CD4-positive, CD25-positive, alpha-beta regulatory T cell (primary cell): ENCODE measurements around the gene C5orf52. TPM values are rescaled to one million over a fixed set of nuclear protein-coding genes. Genes with fewer than 3 reads are reported as not detected.
"Not testable (repeated sequence)": the region's sequence is repeated elsewhere in the genome, so short reads cannot be mapped to it uniquely, and the experiment has no call there.

ENCODE experiments used
- ATAC-seq, 2 donors: fragments of 150-1000 bp; cut with Tn5 transposase; one replicate each; pipeline ENCODE4 v1.10.0; 2021; ENCODE audit warnings: low read depth in 2 of 2, moderate number of reproducible peaks in 2 of 2, moderate library complexity in 1 of 2
- DNase-seq, 3 donors: peaks; one replicate each; pipeline versions ENCODE4 v3.0.0 to v3.0.0-alpha.2; 2012 to 2022; ENCODE audit warnings: mixed read lengths in 1 of 3
- H3K27ac ChIP-seq: one replicate; pipeline ENCODE4 v1.7.0; 2013; ENCODE audit warnings: mild to moderate bottlenecking, low read length; ENCODE audit not compliant: insufficient read depth, poor library complexity, severe bottlenecking
- H3K27me3 ChIP-seq: one replicate; pipeline ENCODE4 v1.7.0; 2013; ENCODE audit warnings: low read length; ENCODE audit not compliant: control insufficient read depth, insufficient read depth
- H3K36me3 ChIP-seq: one replicate; pipeline ENCODE4 v1.7.0; 2013; ENCODE audit warnings: mild to moderate bottlenecking, low read length, moderate library complexity; ENCODE audit not compliant: control insufficient read depth, insufficient read depth
- H3K4me1 ChIP-seq: 2 replicates; pipeline ENCODE4 v1.7.0; 2013; ENCODE audit warnings: mild to moderate bottlenecking, low read length; ENCODE audit not compliant: insufficient read depth, control insufficient read depth, poor library complexity, severe bottlenecking
- H3K4me3 ChIP-seq: one replicate; pipeline ENCODE4 v1.7.0; 2013; ENCODE audit warnings: low read depth, mild to moderate bottlenecking, low read length, moderate library complexity
- H3K9me3 ChIP-seq, 2 experiments: 1 replicate in 1 of 2; 2 replicates in 1 of 2; pipeline ENCODE4 v1.7.0; 2013; ENCODE audit warnings: low read length in 2 of 2, mild to moderate bottlenecking in 1 of 2, moderate library complexity in 1 of 2; ENCODE audit not compliant: control insufficient read depth in 2 of 2
- H3K27ac Mint-ChIP-seq, 3 donors: one replicate each; pipeline ENCODE4 v1.8.0; 2020 to 2022; ENCODE audit warnings: mild to moderate bottlenecking in 3 of 3, mixed read lengths in 3 of 3, moderate library complexity in 2 of 3
- H3K27me3 Mint-ChIP-seq: one replicate; pipeline ENCODE4 v1.8.0; 2022; ENCODE audit warnings: mild to moderate bottlenecking, mixed read lengths
- H3K36me3 Mint-ChIP-seq: one replicate; pipeline ENCODE4 v1.8.0; 2020; ENCODE audit warnings: mixed read lengths
- H3K4me1 Mint-ChIP-seq, 4 donors: one replicate each; pipeline ENCODE4 v1.8.0; 2020 to 2022; ENCODE audit warnings: mixed read lengths in 4 of 4, mild to moderate bottlenecking in 1 of 4
- H3K4me3 Mint-ChIP-seq, 4 donors: one replicate each; pipeline ENCODE4 v1.8.0; 2020 to 2022; ENCODE audit warnings: mild to moderate bottlenecking in 4 of 4, mixed read lengths in 4 of 4, moderate library complexity in 3 of 4
- H3K9me3 Mint-ChIP-seq, 7 donors: one replicate each; pipeline ENCODE4 v1.8.0; 2020 to 2022; ENCODE audit warnings: mixed read lengths in 7 of 7, mild to moderate bottlenecking in 3 of 7, moderate library complexity in 2 of 7
- polyA plus RNA-seq, 4 donors: library from polyadenylated mRNA; unstranded; fragments of 300-500 nt; fragmentation: Illumina TruSeq; gene quantifications; one replicate each; pipeline ENCODE4 v1.2.3, GENCODE V29; 2021
- total RNA-seq: library from RNA; stranded (reverse); gene quantifications from one replicate; pipeline ENCODE4 v1.2.3, GENCODE V29; 2022

Gene C5orf52
- total and polyA plus RNA-seq, 5 donors from 2014 or later: not detected

DNA sequence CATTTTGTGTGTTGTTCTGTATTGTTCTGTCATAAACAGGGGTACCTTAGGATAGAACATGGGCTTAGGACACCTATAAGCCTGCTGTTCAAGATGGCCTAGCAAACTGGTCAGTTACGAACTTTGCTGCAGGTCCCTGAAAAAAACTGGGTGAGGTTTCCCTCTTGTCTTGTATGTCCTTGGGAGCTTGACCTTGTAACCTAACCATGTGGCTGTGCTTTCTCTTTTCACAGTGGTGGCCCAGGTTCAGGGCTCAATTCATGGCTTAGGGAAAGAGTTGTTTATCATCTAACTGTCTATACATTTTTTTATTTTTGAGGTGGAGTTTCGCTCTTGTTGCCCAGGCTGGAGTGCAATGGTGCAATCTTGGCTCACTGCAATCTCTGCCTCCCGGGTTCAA lies 24.8 kb downstream of the C5orf52 start:
- H3K4me1 Mint-ChIP-seq, H3K36me3 Mint-ChIP-seq, H3K27me3 ChIP-seq, DNase-seq, H3K4me3 ChIP-seq, H3K27me3 Mint-ChIP-seq, H3K27ac Mint-ChIP-seq, H3K4me1 ChIP-seq, ATAC-seq, H3K4me3 Mint-ChIP-seq, H3K36me3 ChIP-seq, H3K27ac ChIP-seq: not testable (repeated sequence)
- H3K9me3 Mint-ChIP-seq: peaks cover 0 to 14% (median 4%) of the 10 kb centered on the region in 7 donors
- H3K9me3 ChIP-seq: peaks cover 12 to 13% of the 10 kb centered on the region in 2 experiments

DNA sequence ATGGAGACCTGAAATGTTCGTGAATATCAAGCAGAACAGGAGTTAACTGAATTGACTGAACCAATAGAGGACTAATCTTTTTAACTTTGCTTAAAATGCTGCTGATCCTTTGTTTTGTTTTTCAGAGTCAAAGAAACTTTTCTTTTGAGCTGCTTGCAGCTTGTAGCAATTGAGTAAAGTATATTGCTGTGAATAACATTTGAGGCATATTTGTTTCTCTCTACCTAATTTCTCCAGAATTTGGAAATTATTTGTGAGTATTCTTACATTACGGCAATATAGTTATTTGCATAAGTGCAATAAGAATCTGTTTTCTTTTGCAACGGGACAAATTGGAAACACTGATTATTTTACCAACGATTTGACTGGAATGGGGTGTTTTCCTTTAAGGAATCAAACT lies 27.3 kb downstream of the C5orf52 start:
- H3K4me3 Mint-ChIP-seq: not testable (repeated sequence)

DNA sequence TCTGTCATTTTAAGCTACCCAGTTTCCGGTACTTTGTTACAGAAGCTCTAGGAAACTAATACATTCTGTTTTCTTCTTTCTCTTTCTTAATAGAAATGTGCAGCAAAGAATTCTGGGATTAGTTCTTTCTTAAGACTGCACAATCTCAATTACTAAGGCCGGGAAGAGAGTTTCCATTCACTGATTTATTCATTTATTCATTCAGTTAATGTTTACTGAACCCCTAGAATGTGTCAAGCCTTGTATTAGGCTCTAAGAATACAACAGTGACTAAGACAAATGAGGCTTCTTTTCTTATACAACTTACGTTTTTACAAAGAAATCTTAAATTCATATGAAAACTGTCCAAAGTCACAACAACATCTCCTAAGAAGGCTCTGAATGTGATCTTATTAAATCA lies 32.4 kb downstream of the C5orf52 start:
- Mint-ChIP-seq H3K4me1 (no peaks in the 10 kb centered on the region), H3K4me3 (no peak overlapping the region), H3K27ac (no peak overlapping the region), H3K9me3 (peaks cover 0 to 5% (median 2%) of the 10 kb centered on the region in 7 donors), H3K27me3 (peaks cover 5% of the 10 kb centered on the region), H3K36me3 (no peaks in the 10 kb centered on the region)
- Histone ChIP-seq H3K27ac (no peak overlapping the region), H3K4me3 (no peak overlapping the region), H3K4me1 (no peaks in the 10 kb centered on the region), H3K27me3 (no peaks in the 10 kb centered on the region), H3K9me3 (peaks cover 3 to 5% of the 10 kb centered on the region in 2 experiments), H3K36me3 (no peaks in the 10 kb centered on the region)
- DNase-seq: no peak
- no peak for ATAC-seq

More for the DNA sequence above, 27.3 kb downstream of the C5orf52 start:
- H3K4me1 ChIP-seq, DNase-seq, H3K27me3 ChIP-seq, H3K27me3 Mint-ChIP-seq, H3K4me3 ChIP-seq, H3K36me3 ChIP-seq, H3K27ac ChIP-seq, ATAC-seq, H3K4me1 Mint-ChIP-seq, H3K27ac Mint-ChIP-seq, H3K36me3 Mint-ChIP-seq: not testable (repeated sequence)
- peaks cover 12 to 15% of the 10 kb centered on the region in 2 experiments for H3K9me3 ChIP-seq
- peaks cover 0 to 18% (median 6%) of the 10 kb centered on the region in 7 donors for H3K9me3 Mint-ChIP-seq

- Histone ChIP-seq H3K27me3 (no peaks in the 10 kb centered on the region), H3K4me3 (no peak overlapping the region), H3K36me3 (no peaks in the 10 kb centered on the region), H3K4me1 (no peaks in the 10 kb centered on the region), H3K9me3 (no peaks in the 10 kb centered on the region), H3K27ac (no peak overlapping the region)
- Mint-ChIP-seq H3K9me3 (peaks cover 0 to 2% (median 0%) of the 10 kb centered on the region in 7 donors), H3K4me1 (peaks cover 0 to 4% (median 0%) of the 10 kb centered on the region in 4 donors), H3K4me3 (no peak overlapping the region), H3K36me3 (no peaks in the 10 kb centered on the region), H3K27ac (no peak overlapping the region), H3K27me3 (peaks cover 5% of the 10 kb centered on the region)
- DNase-seq: no peak
- no peak for ATAC-seq
Measured at GRCh38 chr5:157708866-157709265, 37.5 kb downstream of the C5orf52 start.

- Mint-ChIP-seq H3K4me1 (peaks cover 0 to 4% (median 0%) of the 10 kb centered on the region in 4 donors), H3K4me3 (no peak overlapping the region), H3K27me3 (peaks cover 5% of the 10 kb centered on the region), H3K27ac (no peak overlapping the region), H3K9me3 (peaks cover 0 to 2% (median 0%) of the 10 kb centered on the region in 7 donors), H3K36me3 (no peaks in the 10 kb centered on the region)
- no peaks in the 10 kb centered on the region for H3K36me3 ChIP-seq
- H3K4me3 ChIP-seq: no peak overlapping the region
- H3K9me3 ChIP-seq: no peaks in the 10 kb centered on the region
- ATAC-seq (no peak), DNase-seq (no peak)
- no peaks in the 10 kb centered on the region for H3K27me3 ChIP-seq
- no peaks in the 10 kb centered on the region for H3K4me1 ChIP-seq
- H3K27ac ChIP-seq: no peak overlapping the region
Measured at GRCh38 chr5:157709346-157709745, 38.0 kb downstream of the C5orf52 start.

- DNase-seq: no peak
- Mint-ChIP-seq H3K36me3 (no peaks in the 10 kb centered on the region), H3K4me3 (no peak overlapping the region), H3K9me3 (peaks cover 0 to 2% (median 0%) of the 10 kb centered on the region in 7 donors), H3K27me3 (peaks cover 5% of the 10 kb centered on the region), H3K27ac (no peak overlapping the region), H3K4me1 (peaks cover 0 to 4% (median 0%) of the 10 kb centered on the region in 4 donors)
- no peaks in the 10 kb centered on the region for H3K27me3 ChIP-seq
- H3K9me3 ChIP-seq: no peaks in the 10 kb centered on the region
- no peaks in the 10 kb centered on the region for H3K36me3 ChIP-seq
- H3K27ac ChIP-seq: no peak overlapping the region
- H3K4me3 ChIP-seq: no peak overlapping the region
- ATAC-seq: no peak
- no peaks in the 10 kb centered on the region for H3K4me1 ChIP-seq
Measured at GRCh38 chr5:157710431-157710830, 39.1 kb downstream of the C5orf52 start.

GRCh38 chr5:157710882-157711281 lies 39.5 kb downstream of the C5orf52 start:
- DNase-seq (no peak), ATAC-seq (no peak)
- H3K36me3 Mint-ChIP-seq: no peaks in the 10 kb centered on the region
- no peak overlapping the region for H3K27ac Mint-ChIP-seq
- no peaks in the 10 kb centered on the region for H3K36me3 ChIP-seq
- H3K9me3 Mint-ChIP-seq: peaks cover 0 to 2% (median 0%) of the 10 kb centered on the region in 7 donors
- H3K27me3 Mint-ChIP-seq: peaks cover 3% of the 10 kb centered on the region
- no peak overlapping the region for H3K4me3 Mint-ChIP-seq
- H3K4me3 ChIP-seq: no peak overlapping the region
- no peaks in the 10 kb centered on the region for H3K9me3 ChIP-seq
- no peak overlapping the region for H3K27ac ChIP-seq
- no peaks in the 10 kb centered on the region for H3K4me1 ChIP-seq
- H3K4me1 Mint-ChIP-seq: peaks cover 0 to 4% (median 0%) of the 10 kb centered on the region in 4 donors
- H3K27me3 ChIP-seq: no peaks in the 10 kb centered on the region

- no peak overlapping the region for H3K27ac Mint-ChIP-seq
- no peak overlapping the region for H3K27ac ChIP-seq
Measured at GRCh38 chr5:157713830-157714595, 42.7 kb downstream of the C5orf52 start.

More at GRCh38 chr5:157713830-157714595, 42.7 kb downstream of the C5orf52 start:
- Histone ChIP-seq H3K36me3 (no peaks in the 10 kb centered on the region), H3K4me3 (no peak overlapping the region), H3K9me3 (no peaks in the 10 kb centered on the region), H3K4me1 (peaks cover 12% of the 10 kb centered on the region), H3K27me3 (no peaks in the 10 kb centered on the region)
- no peak for ATAC-seq
- H3K4me3 Mint-ChIP-seq: no peak overlapping the region
- no peaks in the 10 kb centered on the region for H3K27me3 Mint-ChIP-seq
- H3K4me1 Mint-ChIP-seq: peaks cover 9 to 22% (median 15%) of the 10 kb centered on the region in 4 donors
- H3K9me3 Mint-ChIP-seq: peaks cover 0 to 2% (median 0%) of the 10 kb centered on the region in 7 donors
- no peak for DNase-seq
- no peaks in the 10 kb centered on the region for H3K36me3 Mint-ChIP-seq
